Sigmoid colon (tissue), 7 donors: ENCODE measurements around the gene OLIG1. TPM values are rescaled to one million over a fixed set of nuclear protein-coding genes. Genes with fewer than 3 reads are reported as not detected.

Experiments used
- DNase-seq: peaks from one replicate; pipeline ENCODE4 v3.0.0-alpha.2; 2019
- H3K27ac ChIP-seq, 4 donors: fragments of 200-600 bp; sonication (generic); one replicate each; pipeline ENCODE4 v1.5.1; 2016 to 2019; ENCODE audit warnings: mild to moderate bottlenecking in 1 of 4
- H3K27me3 ChIP-seq, 3 donors: fragments of 200-600 bp; sonication (generic); one replicate each; pipeline ENCODE4 v1.5.1; 2019; ENCODE audit warnings: mild to moderate bottlenecking in 1 of 3
- H3K36me3 ChIP-seq, 4 donors: fragments of 200-600 bp; sonication (generic); one replicate each; pipeline ENCODE4 v1.5.1; 2016 to 2019
- H3K4me1 ChIP-seq, 4 donors: fragments of 200-600 bp; sonication (generic); one replicate each; pipeline ENCODE4 v1.5.1; 2017 to 2019
- H3K4me3 ChIP-seq, 4 donors: fragments of 200-600 bp; sonication (generic); one replicate each; pipeline ENCODE4 v1.5.1; 2017 to 2019; ENCODE audit warnings: mild to moderate bottlenecking in 2 of 4, moderate library complexity in 1 of 4
- H3K9me3 ChIP-seq, 4 donors: fragments of 200-600 bp in 3 of 4; sonication (generic) in 3 of 4; one replicate each; pipeline versions ENCODE4 v1.5.1 to v1.6.1; 2013 to 2019
- CTCF ChIP-seq, 4 experiments: fragments of 450-650 bp in 3 of 4; fragments of 200-600 bp in 1 of 4; IDR thresholded peaks; one replicate each; pipeline ENCODE4 v1.5.1; 2016 to 2019; ENCODE audit warnings: antibody characterized with exemption in 4 of 4, mild to moderate bottlenecking in 3 of 4, moderate library complexity in 2 of 4
- EP300 ChIP-seq, 4 donors: sonication (generic); formaldehyde crosslinking; IDR thresholded peaks; one replicate each; pipeline ENCODE4 v1.6.1; 2017; ENCODE audit warnings: antibody characterized with exemption in 4 of 4
- POLR2A ChIP-seq, 2 donors: fragments of 450-650 bp; IDR thresholded peaks; one replicate each; pipeline ENCODE4 v1.6.1; 2016; ENCODE audit warnings: antibody characterized with exemption in 2 of 2, mild to moderate bottlenecking in 2 of 2, moderate library complexity in 2 of 2
- POLR2AphosphoS5 ChIP-seq, 4 donors: sonication (generic); formaldehyde crosslinking; IDR thresholded peaks; one replicate each; pipeline ENCODE4 v1.6.1; 2017; ENCODE audit warnings: antibody characterized with exemption in 4 of 4
- WGBS, 2 donors: extraction: QIAGEN DNeasy Blood & Tissue Kit; methylation state at CpG; one replicate each; pipeline ENCODE4 v1.1.7; 2013; 5-methylcytosine and 5-hydroxymethylcytosine counted together
- intact Hi-C: fragments of 100-400 bp; cut with DNase I; formaldehyde crosslinking; loops from one replicate; pipeline ENCODE4 v1.15.1; 2023
- polyA plus RNA-seq, 3 donors: library from polyadenylated mRNA; stranded (reverse); fragments of 200-250 nt; gene quantifications; one replicate each; pipeline ENCODE4 v1.2.3, GENCODE V29; 2013
- total RNA-seq, 4 donors: library from RNA; depleted of rRNA; stranded (reverse); fragments of >200 nt; gene quantifications; one replicate each; pipeline ENCODE4 v1.1.0, GENCODE V29; 2016
- donor health status: healthy with polysubstance abuse.
- donor health status: Bipolar disorder and iron deficiency.
- donor health status: healthy.

OLIG1 gene
- total and polyA plus RNA-seq, 7 donors = not detected

GRCh38 chr21:33076600-33077329, 6.8 kb downstream of the OLIG1 start:
- H3K4me1 ChIP-seq = peaks cover 0 to 6% (median 3%) of the 10 kb centered on the region in 4 donors
- intact Hi-C loops = no loop called here
- H3K36me3 ChIP-seq = no peaks in the 10 kb centered on the region
- 73 to 85% methylated on average over 11 of the region's 11 CpGs for WGBS, 2 donors
- TF ChIP-seq CTCF (IDR thresholded peaks at IDR 0.05) (no peak), EP300 (IDR thresholded peaks at IDR 0.05) (no peak), POLR2AphosphoS5 (IDR thresholded peaks at IDR 0.05) (no peak), POLR2A (IDR thresholded peaks at IDR 0.05) (no peak)
- peaks cover 7 to 64% (median 36%) of the 10 kb centered on the region in 3 donors for H3K27me3 ChIP-seq
- H3K27ac ChIP-seq = no peak overlapping the region
- no peaks in the 10 kb centered on the region for H3K9me3 ChIP-seq
- H3K4me3 ChIP-seq = no peak overlapping the region
- DNase-seq = no peak

- intact Hi-C loops = no loop called here
- Histone ChIP-seq H3K9me3 (no peaks in the 10 kb centered on the region), H3K36me3 (no peaks in the 10 kb centered on the region), H3K27ac (no peak overlapping the region), H3K27me3 (peaks cover 5 to 41% (median 13%) of the 10 kb centered on the region in 3 donors), H3K4me1 (no peaks in the 10 kb centered on the region), H3K4me3 (no peak overlapping the region)
- 44 to 52% methylated on average over 10 of the region's 10 CpGs for WGBS, 2 donors
- no peak for DNase-seq
- no peak for TF ChIP-seq POLR2AphosphoS5 (IDR thresholded peaks at IDR 0.05)
- no peak for TF ChIP-seq CTCF (IDR thresholded peaks at IDR 0.05)
- TF ChIP-seq POLR2A (IDR thresholded peaks at IDR 0.05) = no peak
- TF ChIP-seq EP300 (IDR thresholded peaks at IDR 0.05) = no peak
Measured at GRCh38 chr21:33078907-33079582, 9.1 kb downstream of the OLIG1 start.

GRCh38 chr21:33080376-33080775, 10.4 kb downstream of the OLIG1 start:
- intact Hi-C loops = no loop called here
- DNase-seq = no peak
- H3K27me3 ChIP-seq = peaks cover 5 to 28% (median 9%) of the 10 kb centered on the region in 3 donors
- TF ChIP-seq POLR2A (IDR thresholded peaks at IDR 0.05) = no peak
- no peak for TF ChIP-seq POLR2AphosphoS5 (IDR thresholded peaks at IDR 0.05)
- TF ChIP-seq EP300 (IDR thresholded peaks at IDR 0.05) = no peak
- TF ChIP-seq CTCF (IDR thresholded peaks at IDR 0.05) = no peak
- H3K4me1 ChIP-seq = no peaks in the 10 kb centered on the region
- no peak overlapping the region for H3K27ac ChIP-seq
- no peaks in the 10 kb centered on the region for H3K9me3 ChIP-seq
- no peak overlapping the region for H3K4me3 ChIP-seq
- no peaks in the 10 kb centered on the region for H3K36me3 ChIP-seq
- 74 to 84% methylated on average over 3 of the region's 3 CpGs for WGBS, 2 donors

GRCh38 chr21:33080776-33081175, 10.8 kb downstream of the OLIG1 start:
- Histone ChIP-seq H3K27ac (no peak overlapping the region), H3K36me3 (no peaks in the 10 kb centered on the region), H3K4me3 (no peak overlapping the region), H3K27me3 (peaks cover 1 to 24% (median 5%) of the 10 kb centered on the region in 3 donors), H3K9me3 (no peaks in the 10 kb centered on the region), H3K4me1 (no peaks in the 10 kb centered on the region)
- DNase-seq = no peak
- no peak for TF ChIP-seq POLR2A (IDR thresholded peaks at IDR 0.05)
- no peak for TF ChIP-seq CTCF (IDR thresholded peaks at IDR 0.05)
- no peak for TF ChIP-seq EP300 (IDR thresholded peaks at IDR 0.05)
- TF ChIP-seq POLR2AphosphoS5 (IDR thresholded peaks at IDR 0.05) = no peak
- 66 to 82% methylated on average over 3 of the region's 3 CpGs for whole genome bisulfite sequencing, 2 donors
- intact Hi-C loops = no loop called here
